ENCODE results near the gene OSCAR. TPM values are rescaled to one million over a fixed set of nuclear protein-coding genes. Genes with fewer than 3 reads are reported as not detected.

Gene OSCAR
- total RNA-seq, 5 donors from 2014 or later (not counting 1 experiment from before 2014, with no cell fraction given) = 0.32 to 0.76 (median 0.58) TPM

DNA sequence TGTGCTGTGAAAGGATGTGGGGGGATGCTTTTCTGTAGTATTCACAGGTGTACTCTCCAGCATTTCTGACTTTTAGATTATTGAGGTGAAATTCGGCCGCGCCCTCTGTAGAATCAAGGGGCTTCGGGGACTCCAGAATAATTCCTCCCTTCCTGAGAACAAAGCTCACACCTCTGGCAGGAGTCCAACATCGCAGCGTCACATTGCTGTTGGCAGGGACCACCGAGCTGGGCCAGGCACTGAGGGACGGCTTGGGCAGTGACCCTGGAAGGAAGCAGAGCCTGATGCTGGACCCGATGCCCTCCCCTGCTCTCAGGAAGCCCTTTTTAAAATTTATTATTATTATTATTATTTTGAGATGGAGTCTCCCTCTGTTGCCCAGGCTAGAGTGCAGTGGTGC is 25.8 kb downstream of the OSCAR start:
- Histone ChIP-seq H3K36me3 (ENCODE audit: control insufficient read depth in 2 of 2, extremely low read depth in 1 of 2, insufficient read depth in 1 of 2, low read length in 1 of 2) (no peaks in the 10 kb centered on the region), H3K4me3 (ENCODE audit: control insufficient read depth in 1 of 2, extremely low read depth in 1 of 2, low read length in 1 of 2) (no peak overlapping the region), H3K9me3 (no peaks in the 10 kb centered on the region), H3K27me3 (replicated peaks in 1 of 2; ENCODE audit: control insufficient read depth in 2 of 2, extremely low read depth in 1 of 2, insufficient read depth in 2 of 2, low read length in 1 of 2) (peaks cover 0 to 19% of the 10 kb centered on the region in 2 experiments), H3K27ac (ENCODE audit: low read length) (no peak overlapping the region), H3K4me1 (ENCODE audit: control insufficient read depth in 1 of 2, extremely low read depth in 1 of 2, insufficient read depth in 2 of 2, low read length in 2 of 2) (no peaks in the 10 kb centered on the region)
- H3K4me3 Mint-ChIP-seq = no peak overlapping the region
- H3K36me3 Mint-ChIP-seq = no peaks in the 10 kb centered on the region
- no peak overlapping the region for H3K27ac Mint-ChIP-seq
- peaks cover 0 to 5% of the 10 kb centered on the region in 2 donors for H3K27me3 Mint-ChIP-seq
- H3K4me1 Mint-ChIP-seq = no peaks in the 10 kb centered on the region
- H3K9me3 Mint-ChIP-seq = no peaks in the 10 kb centered on the region
- no peak for ATAC-seq (replicated peaks in 1 of 4)
- CTCF ChIA-PET = no interaction called here
- DNase-seq = no peak
- 83% methylated on average over 5 of the region's 9 CpGs for WGBS (ENCODE audit: insufficient coverage)
- POLR2A ChIA-PET = no interaction called here

DNA sequence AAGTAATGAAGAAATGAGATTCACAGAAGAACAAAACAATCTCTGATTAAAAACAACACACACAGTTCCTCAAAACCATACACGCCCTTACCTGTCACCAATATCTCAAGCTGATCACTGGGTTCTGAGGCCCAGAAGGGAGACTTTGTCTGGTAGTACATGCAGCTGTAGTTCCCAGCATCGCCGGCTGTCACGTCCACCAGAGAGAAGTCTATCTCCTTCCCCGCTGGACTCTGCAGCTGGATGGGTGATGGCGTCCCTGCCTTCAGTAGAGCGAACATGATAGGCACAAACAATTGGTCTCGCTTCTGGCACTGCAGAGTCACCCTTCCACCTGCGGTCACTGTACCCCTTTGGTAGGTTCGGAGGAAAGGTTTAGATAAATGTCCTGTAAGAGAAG is 26.8 kb downstream of the OSCAR start:
- Histone ChIP-seq H3K4me3 (ENCODE audit: control insufficient read depth in 1 of 2, extremely low read depth in 1 of 2, low read length in 1 of 2) (no peak overlapping the region), H3K4me1 (ENCODE audit: control insufficient read depth in 1 of 2, extremely low read depth in 1 of 2, insufficient read depth in 2 of 2, low read length in 2 of 2) (no peaks in the 10 kb centered on the region), H3K36me3 (ENCODE audit: control insufficient read depth in 2 of 2, extremely low read depth in 1 of 2, insufficient read depth in 1 of 2, low read length in 1 of 2) (no peaks in the 10 kb centered on the region), H3K27ac (ENCODE audit: low read length) (no peak overlapping the region), H3K9me3 (no peaks in the 10 kb centered on the region), H3K27me3 (replicated peaks in 1 of 2; ENCODE audit: control insufficient read depth in 2 of 2, extremely low read depth in 1 of 2, insufficient read depth in 2 of 2, low read length in 1 of 2) (peaks cover 0 to 14% of the 10 kb centered on the region in 2 experiments)
- H3K9me3 Mint-ChIP-seq = peaks cover 0 to 5% (median 0%) of the 10 kb centered on the region in 3 donors
- POLR2A ChIA-PET = no interaction called here
- no peak overlapping the region for H3K4me3 Mint-ChIP-seq
- CTCF ChIA-PET = no interaction called here
- WGBS (ENCODE audit: insufficient coverage) = 96% methylated on average over 7 of the region's 10 CpGs
- no peaks in the 10 kb centered on the region for H3K4me1 Mint-ChIP-seq
- no peak for DNase-seq
- no peak for ATAC-seq (replicated peaks in 1 of 4)
- H3K27ac Mint-ChIP-seq = peak overlapping the region in 1 of 2 donors; percentile 16
- peaks cover 0 to 5% of the 10 kb centered on the region in 2 donors for H3K27me3 Mint-ChIP-seq
- no peaks in the 10 kb centered on the region for H3K36me3 Mint-ChIP-seq

DNA sequence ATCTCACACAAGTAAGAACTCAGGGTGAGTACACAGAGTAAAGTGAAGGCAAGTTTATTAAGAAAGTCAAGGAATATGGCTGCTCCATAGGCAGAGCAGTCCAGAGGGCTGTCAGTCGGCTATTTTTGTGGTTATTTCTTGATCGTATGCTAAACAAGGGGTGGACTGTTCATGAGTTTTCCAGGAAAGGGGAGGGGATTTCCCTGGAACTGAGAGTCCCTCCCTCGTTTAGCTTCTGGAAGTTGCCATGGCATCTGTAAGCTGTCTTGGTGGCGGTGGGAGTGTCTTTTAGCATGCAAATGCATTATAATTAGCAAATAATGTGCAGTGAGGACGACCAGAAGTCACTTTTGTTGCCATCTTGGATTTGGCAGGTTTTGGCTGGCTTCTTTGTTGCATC is 31.1 kb downstream of the OSCAR start:
- ChIA-PET CTCF (no interaction called here), POLR2A (interaction anchor here in 1 of 2 donors (0.6 kb wide), 1 partner anchor 25 kb away, joined by 4 read pairs; no protein-coding TSS in a partner anchor)
- Histone ChIP-seq H3K4me3 (ENCODE audit: control insufficient read depth in 1 of 2, extremely low read depth in 1 of 2, low read length in 1 of 2) (no peak overlapping the region), H3K4me1 (ENCODE audit: control insufficient read depth in 1 of 2, extremely low read depth in 1 of 2, insufficient read depth in 2 of 2, low read length in 2 of 2) (no peaks in the 10 kb centered on the region), H3K36me3 (ENCODE audit: control insufficient read depth in 2 of 2, extremely low read depth in 1 of 2, insufficient read depth in 1 of 2, low read length in 1 of 2) (no peaks in the 10 kb centered on the region), H3K27ac (ENCODE audit: low read length) (no peak overlapping the region), H3K27me3 (replicated peaks in 1 of 2; ENCODE audit: control insufficient read depth in 2 of 2, extremely low read depth in 1 of 2, insufficient read depth in 2 of 2, low read length in 1 of 2) (peaks cover 0 to 13% of the 10 kb centered on the region in 2 experiments), H3K9me3 (no peaks in the 10 kb centered on the region)
- Mint-ChIP-seq H3K27ac (no peak overlapping the region), H3K27me3 (peaks cover 6 to 7% of the 10 kb centered on the region in 2 donors), H3K4me3 (no peak overlapping the region), H3K36me3 (no peaks in the 10 kb centered on the region), H3K9me3 (peaks cover 0 to 5% (median 0%) of the 10 kb centered on the region in 3 donors), H3K4me1 (no peaks in the 10 kb centered on the region)
- DNase-seq = no peak
- 58% methylated on average over 4 of the region's 5 CpGs for WGBS (ENCODE audit: insufficient coverage)
- ATAC-seq (replicated peaks in 1 of 4) = no peak

DNA sequence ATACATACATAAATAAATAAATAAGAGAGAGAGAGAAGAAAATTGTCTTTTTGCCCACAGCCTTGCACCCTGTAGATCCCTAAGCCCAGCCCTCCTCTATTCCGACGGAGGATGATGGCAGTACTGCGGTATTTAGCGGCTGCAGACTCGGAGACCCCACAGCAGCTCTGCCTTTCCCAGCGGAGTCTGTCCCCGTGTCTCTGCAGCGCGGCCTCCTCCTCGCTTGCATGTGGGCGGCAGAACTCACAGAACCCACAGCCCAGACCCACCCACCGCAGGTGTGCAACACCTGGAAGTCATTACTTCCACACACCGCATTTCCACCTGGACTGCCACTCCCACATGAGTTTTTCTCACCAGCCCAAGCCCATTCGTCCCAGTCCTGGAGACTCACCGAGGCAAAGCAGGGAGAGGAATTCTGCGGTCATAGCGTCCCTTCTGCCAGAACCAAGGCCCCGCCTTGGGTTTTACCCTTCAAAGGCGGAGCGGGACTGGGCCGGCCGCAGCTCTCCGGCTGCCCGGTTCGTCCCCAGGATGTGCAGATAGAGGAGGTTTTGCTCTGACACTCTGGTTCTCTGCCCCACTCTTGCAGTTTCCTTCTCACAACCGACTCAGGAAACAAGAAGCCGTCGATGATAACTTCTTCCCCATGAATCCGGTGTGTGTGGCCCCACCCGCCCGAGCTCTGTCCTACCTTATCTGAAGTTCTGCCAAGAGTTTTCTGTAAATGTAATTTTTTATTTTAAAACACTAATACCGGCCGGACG is 37.1 kb downstream of the OSCAR start, which contains the start of gene VSTM1:
VSTM1 (minus strand) TSS at position 548 of the 767 bp plus-strand sequence; CDS start at position 428, 120 bp downstream.
- H3K36me3 ChIP-seq (ENCODE audit: control insufficient read depth in 2 of 2, extremely low read depth in 1 of 2, insufficient read depth in 1 of 2, low read length in 1 of 2) = no peaks in the 10 kb centered on the region
- peaks cover 21 to 35% of the 10 kb centered on the region in 2 donors for H3K27me3 Mint-ChIP-seq
- no peaks in the 10 kb centered on the region for H3K9me3 Mint-ChIP-seq
- ChIA-PET POLR2A (no interaction called here), CTCF (no interaction called here)
- no peak for ATAC-seq (replicated peaks in 1 of 4)
- H3K27me3 ChIP-seq (replicated peaks in 1 of 2; ENCODE audit: control insufficient read depth in 2 of 2, extremely low read depth in 1 of 2, insufficient read depth in 2 of 2, low read length in 1 of 2) = peaks cover 0 to 43% of the 10 kb centered on the region in 2 experiments
- H3K4me3 ChIP-seq (ENCODE audit: control insufficient read depth in 1 of 2, extremely low read depth in 1 of 2, low read length in 1 of 2) = no peak within 1 kb of the TSS
- no peak within 1 kb of the TSS for H3K27ac Mint-ChIP-seq
- H3K27ac ChIP-seq (ENCODE audit: low read length) = no peak within 1 kb of the TSS
- no peaks in the 10 kb centered on the region for H3K9me3 ChIP-seq
- H3K4me3 Mint-ChIP-seq = no peak within 1 kb of the TSS
- H3K4me1 ChIP-seq (ENCODE audit: control insufficient read depth in 1 of 2, extremely low read depth in 1 of 2, insufficient read depth in 2 of 2, low read length in 2 of 2) = no peaks in the 10 kb centered on the region
- H3K4me1 Mint-ChIP-seq = no peaks in the 10 kb centered on the region
- DNase-seq = no peak
- 75% methylated on average over 18 of the region's 34 CpGs for WGBS (ENCODE audit: insufficient coverage)
- no peaks in the 10 kb centered on the region for H3K36me3 Mint-ChIP-seq

DNA sequence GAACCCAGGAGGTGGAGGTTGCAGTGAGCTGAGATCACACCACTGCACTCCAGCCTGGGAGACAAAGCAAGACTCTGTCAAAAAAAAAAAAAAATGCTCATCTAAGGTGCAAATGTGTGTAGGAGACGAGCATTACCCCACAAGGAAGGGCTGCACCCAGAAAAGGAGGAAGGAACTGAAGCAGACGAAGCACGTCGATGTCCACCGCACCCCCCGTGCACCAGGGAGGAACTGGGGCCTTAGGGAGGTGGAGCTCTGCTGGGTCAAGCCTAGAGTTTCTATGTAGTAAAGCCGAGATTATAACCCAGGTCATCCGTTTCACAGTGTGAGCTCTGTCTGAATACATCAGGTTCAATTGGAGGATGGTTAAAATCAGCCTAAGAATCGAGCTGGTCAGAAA is 38.0 kb downstream of the OSCAR start:
- Histone ChIP-seq H3K36me3 (ENCODE audit: control insufficient read depth in 2 of 2, extremely low read depth in 1 of 2, insufficient read depth in 1 of 2, low read length in 1 of 2) (no peaks in the 10 kb centered on the region), H3K4me3 (ENCODE audit: control insufficient read depth in 1 of 2, extremely low read depth in 1 of 2, low read length in 1 of 2) (no peak overlapping the region), H3K9me3 (no peaks in the 10 kb centered on the region), H3K27me3 (replicated peaks in 1 of 2; ENCODE audit: control insufficient read depth in 2 of 2, extremely low read depth in 1 of 2, insufficient read depth in 2 of 2, low read length in 1 of 2) (peaks cover 0 to 45% of the 10 kb centered on the region in 2 experiments), H3K27ac (ENCODE audit: low read length) (no peak overlapping the region), H3K4me1 (ENCODE audit: control insufficient read depth in 1 of 2, extremely low read depth in 1 of 2, insufficient read depth in 2 of 2, low read length in 2 of 2) (no peaks in the 10 kb centered on the region)
- peaks cover 21 to 35% of the 10 kb centered on the region in 2 donors for H3K27me3 Mint-ChIP-seq
- ChIA-PET POLR2A (no interaction called here), CTCF (interaction anchor here in 1 of 2 donors (0.7 kb wide), 1 partner anchor 20 kb away, joined by 3 read pairs; no protein-coding TSS in a partner anchor)
- ATAC-seq (replicated peaks in 1 of 4) (no peak), DNase-seq (peak in 1 of 35 experiments; percentile 22)
- no peak overlapping the region for H3K27ac Mint-ChIP-seq
- H3K9me3 Mint-ChIP-seq = no peaks in the 10 kb centered on the region
- no peak overlapping the region for H3K4me3 Mint-ChIP-seq
- no peaks in the 10 kb centered on the region for H3K4me1 Mint-ChIP-seq
- H3K36me3 Mint-ChIP-seq = no peaks in the 10 kb centered on the region
- 23% methylated on average over 8 of the region's 9 CpGs for WGBS (ENCODE audit: insufficient coverage)

DNA sequence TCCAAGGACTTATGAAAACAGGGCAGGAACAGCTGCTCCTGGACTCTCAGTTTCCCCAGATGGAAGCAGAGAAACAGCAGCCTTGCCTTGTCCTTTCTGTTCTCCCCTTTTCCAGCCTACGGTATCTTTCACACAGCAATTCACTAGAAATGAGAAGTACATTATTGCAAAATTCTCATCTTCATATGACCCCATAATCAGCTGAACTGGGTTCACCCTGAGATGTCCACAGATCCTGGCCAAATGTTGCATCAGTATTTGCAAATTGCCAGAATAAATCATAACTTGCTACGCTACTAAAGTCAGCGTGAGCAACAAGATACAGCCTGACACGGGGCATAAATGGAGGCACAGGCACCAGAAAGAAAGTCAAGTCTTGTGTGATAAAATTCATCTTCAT is 53.0 kb downstream of the OSCAR start:
- WGBS (ENCODE audit: insufficient coverage) = 94% methylated on average over 3 of the region's 4 CpGs
- H3K4me3 ChIP-seq (ENCODE audit: control insufficient read depth in 1 of 2, extremely low read depth in 1 of 2, low read length in 1 of 2) = no peak overlapping the region
- H3K4me1 Mint-ChIP-seq = no peaks in the 10 kb centered on the region
- H3K27me3 Mint-ChIP-seq = peaks cover 29 to 31% of the 10 kb centered on the region in 2 donors
- no peaks in the 10 kb centered on the region for H3K9me3 ChIP-seq
- no peak for DNase-seq
- no peaks in the 10 kb centered on the region for H3K36me3 ChIP-seq (ENCODE audit: control insufficient read depth in 2 of 2, extremely low read depth in 1 of 2, insufficient read depth in 1 of 2, low read length in 1 of 2)
- ATAC-seq (replicated peaks in 1 of 4) = no peak
- ChIA-PET CTCF (no interaction called here), POLR2A (no interaction called here)
- no peaks in the 10 kb centered on the region for H3K4me1 ChIP-seq (ENCODE audit: control insufficient read depth in 1 of 2, extremely low read depth in 1 of 2, insufficient read depth in 2 of 2, low read length in 2 of 2)
- H3K9me3 Mint-ChIP-seq = peaks cover 0 to 2% (median 0%) of the 10 kb centered on the region in 3 donors
- no peaks in the 10 kb centered on the region for H3K36me3 Mint-ChIP-seq
- no peak overlapping the region for H3K27ac Mint-ChIP-seq
- no peak overlapping the region for H3K27ac ChIP-seq (ENCODE audit: low read length)
- no peak overlapping the region for H3K4me3 Mint-ChIP-seq
- peaks cover 0 to 29% of the 10 kb centered on the region in 2 experiments for H3K27me3 ChIP-seq (replicated peaks in 1 of 2; ENCODE audit: control insufficient read depth in 2 of 2, extremely low read depth in 1 of 2, insufficient read depth in 2 of 2, low read length in 1 of 2)

All from T-cell (primary cell).